H54 (cell line): ENCODE measurements around the gene BOLL.

Source experiments
- DNase-seq: peaks from one replicate; pipeline ENCODE4 v3.0.0; 2011; ENCODE audit warnings: low spot score, mixed read lengths; ENCODE audit not compliant: insufficient read length
- FAIRE-seq: peaks from 3 replicates; lab custom pipeline; 2011; peaks lifted over from hg19 to GRCh38; lab: Jason Lieb, UNC
- POLR2A ChIP-seq: IDR thresholded peaks from 2 replicates; pipeline ENCODE4 v1.6.1; 2011; ENCODE audit warnings: low read depth, mild to moderate bottlenecking, low read length

BOLL gene

GRCh38 chr2:197804758-197805714 is 19.9 kb upstream of the BOLL start:
- no peak for TF ChIP-seq POLR2A
- FAIRE-seq (no peak), DNase-seq (no peak)

- TF ChIP-seq POLR2A: no peak
- FAIRE-seq: peak; percentile 38
- DNase-seq: peak; percentile 83
These were observed 19.1 kb upstream of the BOLL start, which contains the start of gene PLCL1 for GRCh38 chr2:197804049-197804757. TSS of gene PLCL1 (plus strand) at chr2:197804593.

GRCh38 chr2:197803033-197803444 is 17.9 kb upstream of the BOLL start:
- no peak for DNase-seq
- TF ChIP-seq POLR2A: no peak
- FAIRE-seq: peak; percentile 66

- FAIRE-seq: no peak
- TF ChIP-seq POLR2A: no peak
- DNase-seq: no peak
These were observed 15.9 kb upstream of the BOLL start for GRCh38 chr2:197801033-197801432.

GRCh38 chr2:197800091-197800490 is 15.0 kb upstream of the BOLL start:
- FAIRE-seq (no peak), DNase-seq (no peak)
- no peak for TF ChIP-seq POLR2A

GRCh38 chr2:197799068-197799467 is 13.9 kb upstream of the BOLL start:
- no peak for TF ChIP-seq POLR2A
- FAIRE-seq: no peak

GRCh38 chr2:197798187-197798586 is 13.1 kb upstream of the BOLL start:
- FAIRE-seq: no peak
- TF ChIP-seq POLR2A: no peak
- DNase-seq: no peak

More at GRCh38 chr2:197799068-197799467, 13.9 kb upstream of the BOLL start:
- no peak for DNase-seq

- TF ChIP-seq POLR2A: no peak
- no peak for FAIRE-seq
- DNase-seq: no peak
These were observed 10.2 kb upstream of the BOLL start for GRCh38 chr2:197795277-197795676.

GRCh38 chr2:197793456-197793855 is 8.3 kb upstream of the BOLL start:
- FAIRE-seq (no peak), DNase-seq (no peak)
- no peak for TF ChIP-seq POLR2A

GRCh38 chr2:197786010-197786877 is 1.1 kb upstream of the BOLL start:
- no peak for DNase-seq
- TF ChIP-seq POLR2A: no peak
- FAIRE-seq: no peak

- DNase-seq (no peak), FAIRE-seq (no peak)
- TF ChIP-seq POLR2A: no peak
These were observed 3.0 kb downstream of the BOLL start for GRCh38 chr2:197782126-197782525.

- TF ChIP-seq POLR2A: no peak
- DNase-seq (no peak), FAIRE-seq (no peak)
These were observed 5.9 kb downstream of the BOLL start for GRCh38 chr2:197779261-197779660.

GRCh38 chr2:197777823-197778407 is 7.2 kb downstream of the BOLL start:
- no peak for TF ChIP-seq POLR2A
- FAIRE-seq (peak; percentile 96), DNase-seq (no peak)
